ENCODE measurements around the gene COL6A3.
A peak's percentile ranks its signal among the peaks of the same experiment; 100 is the strongest.
"Not testable (repeated sequence)": the region's sequence is repeated elsewhere in the genome, so short reads cannot be mapped to it uniquely, and the experiment has no call there.

Gene COL6A3

DNA sequence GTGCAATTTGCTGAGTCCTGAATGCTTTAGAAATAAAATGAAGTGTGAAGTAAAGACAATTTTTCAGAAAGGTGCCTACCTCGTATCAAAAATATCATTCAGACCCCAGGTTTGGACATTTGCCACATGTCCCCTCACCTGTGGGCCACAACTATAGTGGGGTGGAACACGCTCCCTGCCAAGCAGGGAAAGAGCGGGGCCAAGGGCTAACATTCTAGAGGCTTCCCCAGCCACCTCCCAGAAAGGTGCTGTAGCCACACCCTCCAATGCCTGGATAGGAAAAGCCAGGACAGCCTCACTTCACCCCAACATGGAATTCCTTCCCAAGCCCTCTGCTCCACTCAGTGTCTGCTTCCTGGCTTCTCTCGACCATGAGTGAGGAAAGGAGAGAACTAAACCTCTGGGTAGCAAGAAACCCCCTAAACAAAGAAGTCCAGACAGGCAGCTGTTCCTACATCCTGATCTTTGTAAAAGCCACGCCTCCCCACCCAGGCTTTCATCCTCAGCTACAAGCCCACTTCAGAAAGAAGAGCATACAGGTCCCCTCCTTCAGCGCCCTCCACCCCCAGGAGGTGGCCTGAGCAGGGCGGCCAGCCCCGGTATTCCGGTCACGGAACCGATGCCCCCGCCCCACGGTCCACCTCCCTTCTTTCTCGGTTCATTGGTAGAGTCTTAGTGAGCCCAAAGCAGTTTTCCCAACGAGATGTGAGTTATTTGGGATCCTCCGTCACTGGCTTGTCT, 2.1 kb downstream of the COL6A3 start:
- no peak for DNase-seq

DNA sequence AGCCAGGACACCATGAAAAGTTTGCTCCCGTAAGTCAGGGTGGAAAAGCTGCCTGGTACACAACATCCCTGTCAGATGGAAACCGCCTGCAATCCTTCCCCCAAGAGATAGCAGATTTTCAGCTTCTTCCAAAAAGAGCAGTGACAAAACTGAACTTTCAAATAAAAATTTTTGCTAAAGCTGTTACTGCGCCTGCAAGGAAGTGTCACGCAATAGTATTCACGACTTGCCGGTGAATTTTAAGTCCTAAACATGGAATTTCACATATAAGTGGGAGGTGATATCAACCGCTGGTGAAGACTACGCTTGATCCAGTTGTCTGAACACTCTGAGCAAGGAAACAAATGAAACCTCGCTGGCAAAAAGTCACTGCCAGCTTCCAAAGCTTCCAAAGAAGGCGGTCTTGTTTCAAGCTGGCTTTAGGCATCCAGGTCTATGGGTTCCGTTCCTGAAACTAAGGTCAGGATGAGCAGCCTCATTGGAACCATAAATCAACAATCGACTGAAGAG, 2.8 kb downstream of the COL6A3 start:
- DNase-seq: no peak

DNA sequence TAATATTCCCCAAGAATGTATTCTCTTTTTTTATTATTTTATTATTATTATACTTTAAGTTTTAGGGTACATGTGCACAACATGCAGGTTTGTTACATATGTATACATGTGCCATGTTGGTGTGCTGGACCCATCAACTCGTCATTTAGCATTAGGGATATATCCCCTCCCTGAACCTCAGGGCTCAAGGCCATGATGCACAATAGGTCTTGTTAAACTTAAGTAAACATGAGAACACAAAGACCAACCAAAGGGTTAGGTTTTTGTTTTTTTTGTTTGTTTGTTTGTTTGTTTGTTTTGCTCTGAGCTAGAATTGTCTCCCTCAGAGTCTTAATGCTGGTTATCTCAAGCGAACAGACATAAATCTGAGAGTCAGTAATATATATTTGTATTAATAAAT, 4.7 kb downstream of the COL6A3 start:
- DNase-seq: not testable (repeated sequence)

DNA sequence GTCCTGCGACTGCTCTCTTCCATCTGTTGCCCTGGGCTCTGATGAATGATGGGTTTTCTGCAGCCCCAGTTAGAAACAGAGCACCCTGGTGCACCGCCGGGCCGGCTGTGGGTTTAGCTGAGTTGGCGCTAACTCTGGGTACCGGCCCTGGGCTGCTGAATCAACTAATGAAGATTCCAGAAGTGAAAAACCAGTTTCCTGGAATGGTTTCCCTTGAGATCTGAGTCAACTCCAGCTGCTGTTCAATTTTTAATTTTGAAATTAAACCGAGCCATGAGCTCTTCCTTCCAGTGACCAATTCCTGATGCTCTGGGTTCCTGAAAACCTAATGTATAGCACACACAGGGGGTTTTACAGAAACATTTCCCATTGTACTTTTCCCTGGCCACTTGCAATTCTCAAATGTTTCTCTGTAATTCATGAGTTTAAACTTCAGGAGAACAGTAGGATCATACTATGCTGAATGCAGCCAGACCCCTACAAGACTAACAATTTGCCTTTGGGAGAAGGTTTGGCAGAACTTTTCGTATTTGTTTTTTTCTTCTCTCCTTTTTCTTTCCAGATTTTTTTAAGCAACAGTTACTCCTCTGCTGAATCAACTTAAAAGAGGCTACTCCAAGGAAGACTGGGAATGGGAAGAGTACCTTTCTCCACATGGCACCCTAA, 5.5 kb downstream of the COL6A3 start:
- peak; percentile 47 for DNase-seq

DNA sequence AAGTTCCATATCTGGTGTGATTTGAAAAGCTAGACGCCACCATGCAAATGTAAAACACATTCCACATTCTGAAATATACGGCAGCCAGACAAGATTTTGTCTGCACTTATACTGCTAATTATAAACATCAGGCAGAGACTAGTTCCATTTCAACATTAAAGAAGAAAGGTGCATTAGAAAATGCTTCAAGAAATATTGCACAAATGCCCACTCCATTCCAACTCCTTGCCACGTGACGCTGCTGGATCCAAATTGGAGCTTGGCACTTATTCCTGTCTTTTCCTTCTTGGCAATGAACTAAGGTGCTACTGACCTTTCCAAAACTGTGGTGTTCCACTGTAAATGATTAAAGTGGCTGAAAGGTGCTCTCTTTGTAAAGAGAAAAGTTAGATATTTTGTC, 6.3 kb downstream of the COL6A3 start:
- peak; percentile 4 for DNase-seq

DNA sequence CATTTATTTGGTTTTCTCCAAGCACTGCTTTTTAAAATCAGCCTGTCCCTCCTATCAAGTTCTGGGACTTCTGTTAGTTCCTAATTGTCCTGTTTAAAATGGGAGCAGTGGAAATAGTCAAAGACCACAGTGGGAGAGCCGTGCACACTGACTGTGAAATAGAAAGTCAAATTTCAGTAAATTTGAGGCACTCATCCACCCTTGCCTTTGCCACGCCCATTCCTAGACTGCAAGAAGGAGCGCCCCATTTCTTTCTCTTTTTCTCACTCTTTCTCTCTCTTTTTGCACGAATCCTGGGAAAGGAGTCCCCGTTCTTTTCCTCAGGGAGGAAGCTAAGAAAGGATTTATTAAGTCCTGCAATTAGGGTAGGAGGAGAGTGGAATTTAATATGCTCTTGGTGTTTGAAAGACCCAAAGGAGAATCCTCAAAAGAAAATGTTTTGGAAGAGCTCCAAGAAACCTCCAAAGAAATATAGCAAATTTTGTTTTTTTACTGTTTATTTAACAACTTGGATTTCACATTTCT, 7.5 kb downstream of the COL6A3 start:
- DNase-seq: no peak

DNA sequence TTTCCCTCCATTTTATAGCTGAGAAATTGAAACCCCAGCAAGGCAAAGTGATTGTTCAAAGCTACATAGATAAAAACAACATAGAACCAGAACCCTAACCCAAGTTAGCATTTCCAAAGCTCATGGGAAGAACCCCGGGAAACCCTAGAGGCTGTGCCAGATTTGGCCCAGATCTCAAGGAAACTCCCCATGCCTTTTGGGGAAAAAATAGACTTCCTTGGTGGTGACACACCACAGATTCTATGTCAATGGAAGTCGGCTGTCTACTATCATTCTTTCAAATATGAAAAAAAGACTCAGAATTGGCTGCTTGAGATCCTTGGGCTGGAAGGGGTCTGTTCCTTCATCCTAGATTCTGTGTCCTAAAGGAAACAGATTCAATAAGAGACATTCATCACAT, 8.4 kb downstream of the COL6A3 start:
- no peak for DNase-seq

DNA sequence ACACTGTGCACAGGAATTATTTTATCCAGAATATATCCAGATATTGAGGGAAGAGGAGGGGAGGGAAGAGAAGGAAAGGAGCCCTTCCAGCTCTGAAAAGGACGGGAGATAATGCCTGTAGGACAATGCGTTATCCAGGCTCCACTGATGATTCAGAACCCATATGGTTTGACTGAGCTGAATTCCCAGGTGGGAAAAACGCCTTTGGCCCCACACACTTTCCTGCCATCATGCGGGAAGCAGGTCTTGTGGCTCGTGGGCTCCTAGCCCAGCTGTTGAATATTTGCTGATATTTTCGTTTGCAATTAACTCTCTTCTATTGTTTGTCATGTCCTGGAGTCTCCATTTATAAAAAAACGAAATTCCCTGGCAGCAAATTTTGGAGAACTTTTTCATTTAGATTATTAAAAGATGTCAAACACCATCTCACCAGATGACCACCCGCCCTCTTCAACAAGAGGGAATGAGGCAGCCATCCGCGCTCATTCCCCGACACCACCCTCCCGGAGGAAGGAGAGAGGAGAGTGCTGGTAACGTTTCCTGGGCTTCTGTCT, 8.9 kb downstream of the COL6A3 start:
- DNase-seq: peak; percentile 1

DNA sequence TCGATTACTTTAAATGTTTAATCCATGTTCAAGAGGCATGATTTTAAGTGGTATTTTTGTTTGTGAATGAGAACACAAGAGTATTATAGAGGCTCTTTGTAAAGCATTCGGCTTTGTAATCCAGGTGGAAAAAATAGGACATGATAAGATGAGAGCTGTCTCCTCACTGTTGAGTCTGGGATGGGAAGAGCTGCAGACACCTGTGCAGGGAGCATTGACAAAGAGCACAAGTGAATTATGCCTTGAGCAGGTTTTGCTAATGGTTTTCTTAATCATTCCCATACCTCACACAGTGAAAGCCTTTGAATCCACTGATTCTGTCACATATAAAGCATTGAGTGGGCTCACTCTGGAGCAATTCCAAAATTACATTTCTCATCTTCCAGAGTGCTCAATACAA, 9.6 kb downstream of the COL6A3 start:
- DNase-seq: no peak

DNA sequence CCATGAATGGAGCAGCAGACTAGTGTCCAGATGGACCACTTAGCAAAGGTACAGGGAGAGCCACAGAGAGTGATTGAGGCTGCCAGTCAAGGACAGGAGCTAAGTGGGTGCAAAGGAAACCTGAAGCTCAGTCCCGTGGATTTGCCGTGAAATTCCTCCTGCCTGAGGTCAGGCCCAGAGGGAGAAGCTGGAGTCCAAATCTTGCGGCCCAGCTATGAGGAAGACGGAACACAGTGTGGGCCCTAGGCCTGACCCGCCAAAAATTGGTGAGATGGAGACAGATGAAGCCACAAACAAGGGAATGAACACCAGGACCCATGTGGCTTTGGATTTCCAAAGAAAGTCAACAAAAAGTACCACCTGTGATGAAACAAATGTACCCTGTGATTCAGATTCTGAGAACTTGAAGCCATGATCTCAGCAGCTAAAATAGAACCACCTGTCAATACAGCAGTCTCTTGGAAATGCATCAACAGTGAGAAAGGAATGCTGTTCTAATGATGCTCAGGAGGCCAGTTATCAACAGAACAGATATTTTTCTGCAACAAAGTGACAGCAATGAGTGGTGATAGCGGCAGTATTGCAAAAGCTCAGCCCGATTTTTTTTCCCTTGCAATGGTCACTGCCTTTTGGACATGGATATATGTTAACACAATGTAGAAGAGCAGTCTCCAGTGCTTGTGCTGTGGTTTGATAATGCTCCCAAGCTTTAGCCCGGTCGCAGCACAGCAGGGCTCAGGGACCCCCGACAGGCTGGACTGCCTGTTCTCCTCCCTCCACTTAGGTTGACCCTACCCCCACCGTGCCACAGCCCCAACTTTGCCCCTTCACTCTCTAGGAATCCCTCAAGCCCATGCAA, 10.7 kb downstream of the COL6A3 start:
- DNase-seq: no peak

DNA sequence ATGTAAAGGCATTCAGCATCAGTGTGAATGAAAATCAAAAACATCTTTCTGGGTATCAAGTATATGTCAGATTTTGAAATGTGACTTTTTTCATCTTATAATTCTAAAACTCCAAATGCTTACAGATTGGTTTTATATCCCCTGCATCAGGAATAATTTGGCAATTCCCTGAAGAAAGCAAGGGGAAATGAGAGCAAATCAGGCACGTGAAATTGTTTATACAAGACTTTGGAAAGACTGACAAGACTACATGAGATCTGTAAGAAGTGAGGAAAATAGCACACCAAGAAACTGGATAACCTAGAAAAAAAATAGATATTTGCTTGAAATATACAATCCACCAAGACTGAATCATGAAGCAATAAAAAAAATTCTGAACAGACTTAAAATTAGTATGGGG, 13.8 kb downstream of the COL6A3 start:
- no peak for DNase-seq

DNA sequence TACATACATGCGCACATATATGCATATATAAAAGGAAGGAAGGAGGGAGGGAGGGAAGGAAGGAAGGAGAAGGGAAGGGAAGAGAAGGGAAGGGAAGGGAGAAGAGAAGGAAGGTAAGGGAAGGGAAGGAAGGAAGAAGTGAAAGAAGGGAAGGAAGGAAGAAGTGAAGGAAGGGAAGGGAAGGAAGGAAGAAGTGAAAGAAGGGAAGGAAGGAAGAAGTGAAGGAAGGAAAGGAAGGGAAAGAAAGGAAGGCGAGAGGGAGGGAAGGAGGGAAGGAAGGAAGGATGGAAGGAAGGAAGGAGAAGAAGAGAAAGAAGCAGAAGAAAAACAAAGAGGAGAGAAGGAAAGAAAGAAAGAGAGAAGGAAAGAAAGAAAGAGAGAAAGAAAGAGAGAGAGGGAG, 16.9 kb downstream of the COL6A3 start:
- DNase-seq: no peak

DNA sequence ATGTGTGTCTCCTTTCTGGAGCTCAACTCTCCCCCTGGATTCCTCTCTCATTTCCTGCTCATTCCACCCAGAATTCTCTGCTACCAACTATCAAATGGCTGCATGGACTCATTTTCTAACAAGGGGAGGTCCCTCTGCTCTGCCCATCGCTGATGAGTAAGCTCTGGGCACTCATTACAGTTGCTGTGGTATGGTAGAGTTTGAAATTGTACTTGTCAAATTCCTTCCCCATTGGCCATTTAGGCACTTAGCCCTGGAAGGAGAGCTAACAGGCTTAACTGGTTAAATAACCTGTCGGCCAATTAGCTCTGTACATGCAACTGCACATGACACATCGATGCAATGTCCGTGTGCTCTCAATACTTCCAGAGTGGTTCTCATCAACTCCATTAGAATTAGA, 20.4 kb downstream of the COL6A3 start:
- no peak for DNase-seq

DNA sequence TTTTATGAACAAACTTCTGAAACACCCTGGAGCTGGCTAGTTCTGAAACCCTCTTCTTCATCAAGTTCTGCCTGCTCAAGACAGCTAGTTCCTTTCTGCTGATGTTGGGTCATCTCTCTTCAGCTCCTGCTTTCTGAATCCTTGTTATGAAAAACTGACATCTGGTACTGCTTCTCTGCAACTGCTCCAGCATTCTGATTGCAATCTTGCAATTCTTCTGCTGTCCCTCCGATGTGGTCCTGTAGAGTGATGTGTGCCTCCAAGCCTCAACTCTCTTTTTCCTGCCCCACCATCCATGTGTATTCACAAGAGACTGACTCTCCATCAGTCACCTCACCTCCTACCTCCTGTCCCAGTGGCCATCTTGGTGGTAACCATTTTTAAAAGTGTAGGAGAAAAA, 21.8 kb downstream of the COL6A3 start:
- DNase-seq: no peak

DNA sequence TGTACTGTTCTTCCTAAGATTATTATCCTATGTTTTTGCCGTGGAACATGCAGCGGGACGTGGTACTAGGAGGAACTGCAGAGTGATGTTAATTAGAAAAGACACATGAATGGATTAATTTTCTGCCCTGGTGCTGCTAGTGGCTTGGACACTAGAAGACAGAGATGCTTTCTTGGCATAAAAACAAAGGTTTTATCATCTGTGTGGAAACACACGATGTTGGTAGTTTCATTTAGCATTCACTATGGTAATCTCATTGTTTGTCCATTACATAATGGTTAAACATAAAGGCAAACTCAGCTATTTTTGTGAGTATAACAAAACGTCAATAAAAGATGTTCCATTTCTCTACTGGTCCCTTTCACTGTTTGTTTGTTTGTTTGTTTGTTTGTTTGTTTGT, 22.8 kb downstream of the COL6A3 start:
- no peak for DNase-seq

DNA sequence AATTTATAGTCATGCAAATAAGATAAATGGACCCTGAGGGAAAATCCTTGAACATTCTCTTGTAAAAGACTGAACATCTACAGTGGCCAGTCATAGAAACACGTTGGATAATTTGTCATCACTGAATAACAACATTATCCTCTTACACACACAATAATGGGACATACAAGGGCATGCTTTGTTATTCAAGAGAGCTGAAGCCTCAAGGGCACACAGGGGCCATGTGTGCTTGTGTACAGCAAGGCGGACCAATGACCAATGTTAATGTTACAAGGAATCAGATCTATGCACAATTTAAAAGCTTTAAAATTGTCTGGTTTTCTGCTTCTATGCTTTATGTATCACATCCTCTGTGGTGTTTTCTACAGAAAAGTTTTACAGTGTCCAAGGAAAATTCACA, 23.7 kb downstream of the COL6A3 start:
- DNase-seq: no peak

DNA sequence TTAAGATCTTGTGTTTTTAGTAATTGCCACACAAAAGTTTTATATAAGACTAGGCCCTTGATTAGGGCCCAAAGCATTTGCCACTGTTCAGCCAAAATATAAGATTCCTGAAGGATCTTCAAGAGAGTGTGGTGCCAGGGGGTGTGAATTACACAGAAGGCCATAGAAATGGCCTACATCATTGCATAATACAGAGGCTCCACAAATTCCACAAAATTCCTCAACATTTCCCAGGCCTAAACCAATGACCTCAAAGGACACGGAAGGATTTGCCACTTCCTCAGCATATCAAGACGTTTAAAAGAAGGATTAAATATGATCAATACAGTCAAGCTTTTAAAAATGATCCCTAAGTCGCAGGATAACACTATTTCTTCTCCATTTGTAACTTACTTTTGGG, 24.1 kb downstream of the COL6A3 start:
- DNase-seq: no peak

DNA sequence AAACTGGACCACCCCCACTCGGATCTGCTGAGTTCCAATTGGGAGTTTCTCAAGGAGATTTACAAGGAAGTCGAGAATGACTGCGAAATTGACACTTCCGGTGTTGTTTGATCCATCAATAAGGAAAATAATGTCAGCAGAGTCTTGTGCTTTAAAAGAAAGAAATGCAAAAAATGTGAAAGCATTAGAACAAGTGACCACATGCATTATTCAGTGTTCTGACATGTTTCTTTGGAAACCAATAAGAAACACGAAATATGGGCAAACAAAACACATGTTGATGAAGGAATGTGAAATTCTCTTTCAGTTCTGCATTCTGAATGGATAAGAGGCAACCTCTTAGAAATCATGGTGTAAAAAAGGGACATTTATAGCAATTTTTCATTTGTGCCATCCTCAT, 25.9 kb downstream of the COL6A3 start:
- no peak for DNase-seq

DNA sequence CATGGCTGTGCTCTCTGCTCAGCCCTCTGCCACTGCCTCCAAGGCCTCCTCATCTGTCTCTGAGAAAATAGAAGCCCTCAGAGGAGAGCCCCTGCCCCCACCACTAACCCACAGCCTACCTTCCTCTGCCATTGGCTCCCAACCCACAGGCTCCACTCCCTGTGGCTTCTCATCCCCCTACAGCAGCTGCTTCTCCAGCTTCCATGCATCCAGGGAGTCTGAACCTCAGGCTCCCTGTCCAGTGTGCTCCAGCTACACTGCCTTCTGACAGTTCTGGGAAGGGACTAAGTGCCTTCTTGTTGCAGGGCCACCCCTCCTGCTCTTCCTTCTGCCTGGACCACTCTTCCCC, 29.3 kb downstream of the COL6A3 start:
- no peak for DNase-seq

DNA sequence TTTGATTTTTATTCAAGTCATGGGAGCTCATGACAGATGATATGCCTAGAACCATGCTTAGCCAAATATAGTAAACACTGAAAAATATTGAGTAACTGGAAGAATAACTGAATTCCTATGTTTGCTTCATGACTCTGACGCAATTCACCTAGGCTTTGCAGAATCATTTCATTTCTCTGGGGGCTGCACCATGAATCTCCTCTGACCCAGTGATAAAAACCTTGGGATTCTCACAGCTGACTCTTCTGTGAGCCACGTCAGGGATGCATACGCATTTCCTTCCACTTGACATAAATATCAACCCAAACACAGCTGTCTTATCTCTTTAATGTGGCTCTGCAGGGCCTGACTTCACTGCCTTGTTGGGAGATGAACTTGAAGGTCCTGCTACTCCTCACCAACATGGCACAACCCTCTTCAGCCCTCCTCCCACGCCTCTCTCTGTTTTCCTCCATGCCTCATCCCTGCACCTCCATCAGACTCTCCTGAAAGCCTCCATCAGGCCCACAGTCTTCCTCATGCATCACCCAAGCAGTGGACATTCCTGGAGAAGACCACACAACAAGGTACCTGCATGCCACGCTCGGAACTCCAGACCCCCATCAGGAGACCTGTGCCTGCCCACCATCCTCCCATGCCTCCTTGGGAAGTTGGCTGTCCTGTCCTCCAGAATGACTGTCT, 29.8 kb downstream of the COL6A3 start:
- no peak for DNase-seq

DNA sequence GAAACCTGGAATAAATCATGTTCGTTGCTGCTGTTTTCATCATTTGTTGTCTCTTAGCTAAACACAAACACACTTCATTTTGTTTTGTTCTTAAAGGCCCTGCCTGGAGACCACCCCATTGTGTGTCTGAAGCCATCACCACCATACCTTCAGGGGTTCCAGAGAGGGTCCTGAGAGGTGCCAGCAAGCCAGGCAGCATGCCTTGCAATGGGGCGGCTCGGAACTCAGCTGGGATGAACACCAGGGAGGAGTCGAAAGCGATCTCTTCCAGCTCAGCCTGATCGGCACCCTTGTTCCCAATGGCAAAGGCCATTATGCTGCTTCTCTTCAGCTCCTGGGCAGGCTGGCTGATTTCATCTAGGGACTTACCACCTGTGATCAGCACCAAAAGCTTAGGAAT, 33.2 kb downstream of the COL6A3 start:
- no peak for DNase-seq

DNA sequence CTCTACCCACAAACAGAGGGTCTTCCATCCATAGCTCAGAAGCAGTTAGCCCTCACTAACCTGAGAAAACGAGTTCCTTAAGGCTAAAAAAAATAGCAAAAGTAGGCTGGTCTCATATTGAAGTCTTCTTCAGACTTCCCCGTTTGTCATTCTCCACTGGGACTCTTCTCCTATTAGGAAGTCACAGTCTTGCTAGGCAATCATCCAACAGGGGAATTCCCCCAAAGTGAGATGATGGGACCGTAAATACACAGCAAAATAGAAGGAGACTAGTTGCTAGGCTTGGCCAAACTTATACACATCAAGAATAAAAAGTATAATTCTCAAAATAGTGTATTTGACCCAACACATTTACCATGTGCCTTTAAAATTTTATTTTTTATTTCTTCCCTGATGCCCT, 34.3 kb downstream of the COL6A3 start:
- DNase-seq: no peak

DNA sequence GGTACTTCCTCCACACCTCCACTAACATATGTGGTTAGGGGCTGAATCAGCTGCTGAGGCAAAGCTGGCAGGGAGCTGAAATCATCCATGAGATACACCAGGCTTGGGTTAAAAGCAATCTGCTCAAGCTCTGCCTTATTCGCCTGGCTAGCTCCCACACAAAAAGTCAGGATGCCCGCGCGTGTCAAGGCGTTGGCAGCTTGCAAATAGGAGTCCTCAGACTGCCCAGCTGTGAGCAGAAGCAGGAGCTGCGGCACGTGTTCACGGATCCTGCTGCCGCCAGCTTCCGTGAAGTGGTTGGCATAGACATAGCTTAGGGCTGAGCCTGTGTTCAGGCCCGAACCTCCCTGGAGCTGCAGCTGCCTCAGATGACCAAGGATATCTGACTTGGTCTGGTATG, 35.3 kb downstream of the COL6A3 start:
- DNase-seq: no peak
